NCI-H146 (cell line): Measurements from ENCODE around the gene TOR4A.
"Not testable (repeated sequence)": the region's sequence is repeated elsewhere in the genome, so short reads cannot be mapped to it uniquely, and the experiment has no call there.

Experiments
- DNase-seq: peaks from one replicate; lab custom pipeline; 2025; lab: John Stamatoyannopoulos, UW

Gene TOR4A

GRCh38 chr9:137237759-137238726 is 39.5 kb upstream of the TOR4A start:
- peak; percentile 88 for DNase-seq

DNA sequence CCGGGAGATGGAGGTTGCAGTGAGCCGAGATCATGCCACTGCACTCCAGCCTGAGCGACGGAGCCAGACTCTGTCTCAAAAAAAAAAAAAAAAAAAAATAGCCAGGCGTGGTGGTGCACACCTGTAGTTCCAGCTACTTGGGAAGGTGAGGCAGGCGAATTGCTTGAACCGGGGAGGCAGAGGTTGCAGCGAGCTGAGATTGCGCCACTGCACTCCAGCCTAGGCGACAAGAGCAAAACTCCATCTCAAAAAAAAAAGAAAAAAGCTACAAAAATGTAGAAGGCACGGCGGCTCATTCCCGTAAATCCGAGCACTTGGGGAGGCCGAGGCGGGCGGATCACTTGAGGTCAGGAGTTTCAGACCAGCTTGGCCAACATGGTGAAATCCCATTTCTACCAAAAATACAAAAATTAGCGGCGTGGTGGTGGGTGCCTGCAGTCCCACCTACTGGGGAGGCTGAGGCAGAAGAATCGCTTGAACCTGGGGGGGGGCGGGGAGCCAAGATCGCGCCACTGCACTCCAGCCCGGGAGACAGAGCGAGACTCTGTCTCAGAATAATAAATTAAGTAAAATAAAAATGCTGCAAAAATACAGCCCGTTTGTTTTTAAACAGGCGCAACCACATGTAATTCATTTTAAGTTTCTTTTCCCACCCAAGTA is 37.9 kb upstream of the TOR4A start:
- DNase-seq: not testable (repeated sequence)

DNA sequence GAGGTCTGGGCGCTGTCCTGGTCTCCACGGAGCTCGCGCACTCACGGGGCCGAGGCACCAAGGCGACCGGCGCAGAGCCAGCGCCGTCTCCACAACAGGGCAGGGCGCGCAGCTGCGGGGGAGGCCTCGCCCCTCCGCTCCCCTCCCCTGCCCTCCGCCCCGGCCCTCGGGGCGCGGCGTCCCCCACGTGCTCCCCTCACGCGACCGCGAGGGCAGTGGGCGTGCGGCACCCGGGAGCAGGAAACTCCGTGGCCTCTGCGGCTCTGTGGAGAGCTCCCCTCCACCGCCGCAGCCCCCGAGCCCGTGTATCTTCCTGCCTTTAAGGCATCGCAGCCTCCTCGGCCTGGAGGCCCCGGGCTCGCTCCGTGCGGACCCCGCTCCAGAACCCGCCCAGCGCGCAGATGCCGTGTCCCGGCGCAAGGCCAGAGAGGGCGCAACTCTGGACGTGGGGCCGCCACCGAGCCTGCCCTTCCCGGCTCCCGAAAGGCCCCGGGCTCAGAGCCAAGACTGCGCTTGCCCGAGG is 37.1 kb upstream of the TOR4A start:
- peak; percentile 69 for DNase-seq

GRCh38 chr9:137240841-137241489 is 36.6 kb upstream of the TOR4A start, which contains the start of gene TUBB4B:
TUBB4B (plus strand) TSS chr9:137241287; CDS start chr9:137241361, 74 bp downstream.
- DNase-seq: peak; percentile 99

GRCh38 chr9:137241490-137242268 is 35.8 kb upstream of the TOR4A start:
- peak; percentile 38 for DNase-seq

DNA sequence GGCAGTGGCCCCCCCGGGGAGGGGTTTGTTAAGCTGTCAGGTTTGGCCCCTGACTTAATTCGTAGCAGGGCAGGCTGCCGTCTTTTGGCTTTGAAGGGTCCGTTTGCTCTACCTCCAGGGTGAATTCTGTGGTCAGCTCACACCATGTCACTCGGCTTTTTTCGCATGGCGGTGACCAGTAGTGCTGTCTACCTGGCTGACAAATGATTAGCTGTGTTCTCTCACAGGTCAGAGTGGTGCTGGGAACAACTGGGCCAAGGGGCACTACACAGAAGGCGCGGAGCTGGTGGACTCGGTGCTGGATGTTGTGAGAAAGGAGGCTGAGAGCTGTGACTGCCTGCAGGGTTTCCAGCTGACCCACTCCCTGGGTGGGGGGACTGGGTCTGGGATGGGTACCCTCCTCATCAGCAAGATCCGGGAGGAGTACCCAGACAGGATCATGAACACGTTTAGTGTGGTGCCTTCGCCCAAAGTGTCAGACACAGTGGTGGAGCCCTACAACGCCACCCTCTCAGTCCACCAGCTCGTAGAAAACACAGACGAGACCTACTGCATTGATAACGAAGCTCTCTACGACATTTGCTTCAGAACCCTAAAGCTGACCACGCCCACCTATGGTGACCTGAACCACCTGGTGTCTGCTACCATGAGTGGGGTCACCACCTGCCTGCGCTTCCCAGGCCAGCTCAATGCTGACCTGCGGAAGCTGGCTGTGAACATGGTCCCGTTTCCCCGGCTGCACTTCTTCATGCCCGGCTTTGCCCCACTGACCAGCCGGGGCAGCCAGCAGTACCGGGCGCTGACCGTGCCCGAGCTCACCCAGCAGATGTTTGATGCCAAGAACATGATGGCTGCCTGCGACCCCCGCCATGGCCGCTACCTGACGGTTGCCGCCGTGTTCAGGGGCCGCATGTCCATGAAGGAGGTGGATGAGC is 35.0 kb upstream of the TOR4A start:
- DNase-seq: no peak

- not testable (repeated sequence) for DNase-seq
Observed at GRCh38 chr9:137243266-137243625, 34.3 kb upstream of the TOR4A start.

- no peak for DNase-seq
Observed at GRCh38 chr9:137243626-137244485, 33.7 kb upstream of the TOR4A start.

- no peak for DNase-seq
Observed at GRCh38 chr9:137244486-137245449, 32.8 kb upstream of the TOR4A start.

GRCh38 chr9:137245450-137246421 is 31.8 kb upstream of the TOR4A start:
- DNase-seq: peak; percentile 33

GRCh38 chr9:137247135-137247915 is 30.2 kb upstream of the TOR4A start:
- no peak for DNase-seq

DNA sequence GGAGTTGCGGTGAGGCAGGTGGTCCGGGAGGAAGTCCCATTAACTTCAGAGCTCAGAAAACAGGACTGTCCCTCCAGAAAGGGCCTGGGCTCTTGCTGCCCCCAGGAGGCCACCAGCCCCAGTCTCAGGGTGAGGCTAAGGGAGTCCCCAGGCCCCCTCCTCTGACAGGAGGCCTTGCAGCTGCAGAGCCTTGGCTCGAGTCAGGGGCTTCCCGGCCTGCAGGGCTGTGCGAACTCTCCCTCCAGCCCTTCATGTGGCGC is 29.7 kb upstream of the TOR4A start:
- DNase-seq: no peak

DNA sequence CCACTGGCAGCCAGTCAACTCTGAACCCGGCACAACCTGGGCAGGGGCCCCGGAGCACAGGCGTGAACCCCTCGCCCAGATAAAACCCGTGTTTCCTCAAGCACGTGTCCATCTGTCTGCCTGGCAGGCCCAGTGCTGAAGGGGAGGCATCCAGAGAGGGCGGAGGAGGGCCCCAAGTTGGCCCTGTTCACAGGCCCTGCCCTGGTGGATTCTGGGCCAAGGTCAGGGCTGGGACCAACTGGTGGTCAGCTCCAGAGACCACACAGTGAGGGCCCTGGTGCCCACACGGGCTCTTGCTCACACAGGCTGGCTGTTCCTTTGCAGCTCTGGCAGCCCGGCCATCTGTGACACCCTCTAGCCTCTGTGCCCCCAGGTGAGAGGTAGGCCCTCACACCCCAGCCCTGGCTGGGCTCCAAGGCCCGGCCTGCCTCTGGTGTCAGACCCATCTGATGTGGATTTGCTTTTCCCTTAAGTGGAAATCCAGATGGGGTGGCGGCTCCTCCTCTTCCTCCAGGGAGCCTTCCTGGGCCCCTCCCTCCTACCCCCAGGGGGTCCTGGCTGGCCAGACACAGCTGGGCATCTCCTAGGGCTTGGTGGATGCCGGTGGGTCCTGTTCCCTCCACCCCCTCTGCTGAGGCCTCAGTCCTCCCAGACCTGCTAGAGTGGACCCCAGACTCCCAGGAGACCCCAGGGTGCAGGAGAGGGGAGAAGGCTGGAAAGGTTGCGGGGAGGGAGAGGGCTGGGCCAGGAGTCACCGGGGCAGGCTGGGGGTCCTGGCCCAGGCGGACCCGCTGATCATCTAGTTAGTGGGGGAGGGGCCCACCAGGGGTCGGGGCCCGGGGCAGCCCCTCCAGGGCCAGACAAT is 27.0 kb upstream of the TOR4A start:
- no peak for DNase-seq

GRCh38 chr9:137251194-137251461 is 26.4 kb upstream of the TOR4A start, which contains the start of gene STPG3:
STPG3 (plus strand) TSS chr9:137251286; CDS start chr9:137251287, 1 bp downstream.
- no peak for DNase-seq

- DNase-seq: no peak
Observed at GRCh38 chr9:137251490-137252268, 25.8 kb upstream of the TOR4A start.
